H1 (cell line): ENCODE results near the gene TMEM178B. TPM values are rescaled to one million over a fixed set of nuclear protein-coding genes. Genes with fewer than 3 reads are reported as not detected.

Experiments
- CTCF ChIA-PET: fragments of 300-600 bp; sonication (Branson Sonifier 250); formaldehyde crosslinking; loops from one replicate; lab custom pipeline; 2021; ENCODE audit not compliant: partially characterized antibody; lab: Charles Lee
- POLR2A ChIA-PET: fragments of 300-600 bp; sonication (Branson Sonifier 250); formaldehyde crosslinking; loops from one replicate; lab custom pipeline; 2021; ENCODE audit warnings: inconsistent platforms; ENCODE audit not compliant: partially characterized antibody; lab: Charles Lee
- DNase-seq, 2 experiments: peaks; one replicate each; pipeline versions ENCODE4 v3.0.0 to v3.0.0-alpha.2; 2010 to 2022; ENCODE audit warnings: low spot score in 2 of 2, low read depth in 1 of 2, mixed read lengths in 1 of 2
- FAIRE-seq: peaks from 2 replicates; lab custom pipeline; 2011; peaks lifted over from hg19 to GRCh38; lab: Jason Lieb, UNC
- H2AFZ ChIP-seq: 2 replicates; pipeline ENCODE4 v1.8.1; 2012; ENCODE audit warnings: low read length, inconsistent platforms
- H2AK5ac ChIP-seq: 2 replicates; pipeline ENCODE4 v1.6.1; 2013; ENCODE audit warnings: low read depth, low read length
- H2BK120ac ChIP-seq: replicated peaks from 2 replicates; pipeline ENCODE3; 2013; ENCODE audit warnings: low read depth, low read length, inconsistent platforms
- H2BK12ac ChIP-seq: 2 replicates; pipeline ENCODE4 v1.6.1; 2013; ENCODE audit warnings: low read depth, low read length
- H2BK15ac ChIP-seq: 2 replicates; pipeline ENCODE4 v1.6.1; 2013; ENCODE audit warnings: low read length
- H2BK20ac ChIP-seq: 2 replicates; pipeline ENCODE4 v1.6.1; 2013; ENCODE audit warnings: low read length
- H2BK5ac ChIP-seq: 2 replicates; pipeline ENCODE4 v1.6.1; 2013; ENCODE audit warnings: low read depth, low read length
- H3K14ac ChIP-seq: 2 replicates; pipeline ENCODE4 v1.6.1; 2013; ENCODE audit warnings: inconsistent platforms; ENCODE audit not compliant: insufficient read length
- H3K18ac ChIP-seq: 2 replicates; pipeline ENCODE4 v1.6.1; 2013; ENCODE audit warnings: low read length; ENCODE audit errors: extremely low read depth
- H3K23ac ChIP-seq: 2 replicates; pipeline ENCODE4 v1.6.1; 2013; ENCODE audit warnings: inconsistent platforms; ENCODE audit not compliant: insufficient read length
- H3K23me2 ChIP-seq: 2 replicates; pipeline ENCODE4 v1.6.1; 2013; ENCODE audit warnings: low read depth, low read length
- H3K27ac ChIP-seq: 2 replicates; pipeline ENCODE4 v1.6.1; 2011; ENCODE audit warnings: low read depth, low read length, inconsistent platforms
- H3K27me3 ChIP-seq, 4 experiments: replicated peaks in 1 of 4; 1 replicate in 1 of 4; 2 replicates in 3 of 4; pipeline versions ENCODE4 v1.6.1 to v1.8.1; 2011 to 2013; ENCODE audit warnings: low read length in 3 of 4, mild to moderate bottlenecking in 3 of 4, inconsistent platforms in 2 of 4, mixed read lengths in 2 of 4, moderate library complexity in 1 of 4; ENCODE audit not compliant: control insufficient read depth in 3 of 4, insufficient read depth in 3 of 4; ENCODE audit errors: extremely low read depth in 1 of 4
- H3K36me3 ChIP-seq, 4 experiments: 2 replicates each; pipeline versions ENCODE4 v1.6.1 to v1.8.1; 2011 to 2013; ENCODE audit warnings: mild to moderate bottlenecking in 4 of 4, low read length in 3 of 4, moderate library complexity in 2 of 4, control low read depth in 1 of 4, inconsistent platforms in 1 of 4; ENCODE audit not compliant: insufficient read depth in 4 of 4, control insufficient read depth in 2 of 4
- H3K4ac ChIP-seq: replicated peaks from 2 replicates; pipeline ENCODE3; 2013; ENCODE audit warnings: low read length, low read depth, mixed read lengths, inconsistent platforms; ENCODE audit not compliant: insufficient read length
- H3K4me1 ChIP-seq, 4 experiments: replicated peaks in 1 of 4; 1 replicate in 1 of 4; 2 replicates in 3 of 4; pipeline versions ENCODE4 v1.6.1 to v1.8.1; 2011 to 2013; ENCODE audit warnings: low read length in 3 of 4, inconsistent platforms in 2 of 4, mixed read lengths in 1 of 4; ENCODE audit not compliant: insufficient read depth in 4 of 4, control insufficient read depth in 3 of 4
- H3K4me2 ChIP-seq, 2 experiments: 2 replicates each; pipeline versions ENCODE4 v1.6.1 to v1.8.1; 2011 to 2013; ENCODE audit warnings: low read depth in 2 of 2, low read length in 2 of 2, control low read depth in 1 of 2, inconsistent platforms in 1 of 2, mild to moderate bottlenecking in 1 of 2; ENCODE audit not compliant: insufficient read depth in 1 of 2
- H3K4me3 ChIP-seq, 4 experiments: fragments of 200-600, 300-600 bp in 1 of 4; sonication (generic), shearing (Covaris generic), sonication (Bioruptor Twin) in 1 of 4; 2 replicates each; pipeline versions ENCODE4 v1.5.1 to v1.8.1; 2011 to 2016; ENCODE audit warnings: low read length in 4 of 4, low read depth in 3 of 4, control low read depth in 2 of 4, inconsistent platforms in 2 of 4, mild to moderate bottlenecking in 2 of 4, mixed read lengths in 1 of 4, moderate library complexity in 1 of 4; ENCODE audit not compliant: insufficient read depth in 2 of 4; ENCODE audit errors: extremely low read depth in 1 of 4
- H3K56ac ChIP-seq: replicated peaks from 2 replicates; pipeline ENCODE3; 2013; ENCODE audit warnings: low read depth, mild to moderate bottlenecking, mixed read lengths, low read length, inconsistent platforms; ENCODE audit not compliant: insufficient read length
- H3K79me1 ChIP-seq: 2 replicates; pipeline ENCODE4 v1.6.1; 2013; ENCODE audit warnings: low read depth, low read length, control low read depth
- H3K79me2 ChIP-seq, 2 experiments: 2 replicates each; pipeline versions ENCODE4 v1.6.1 to v1.8.1; 2012 to 2013; ENCODE audit warnings: low read length in 2 of 2, mild to moderate bottlenecking in 2 of 2, inconsistent platforms in 1 of 2; ENCODE audit not compliant: insufficient read depth in 2 of 2, control insufficient read depth in 1 of 2
- H3K9ac ChIP-seq, 4 experiments: replicated peaks in 1 of 4; 1 replicate in 1 of 4; 2 replicates in 3 of 4; pipeline versions ENCODE4 v1.6.1 to v1.8.1; 2011 to 2013; ENCODE audit warnings: low read depth in 3 of 4, low read length in 3 of 4, control low read depth in 2 of 4, mild to moderate bottlenecking in 2 of 4, moderate library complexity in 2 of 4, inconsistent platforms in 1 of 4; ENCODE audit errors: extremely low read depth in 1 of 4
- H3K9me3 ChIP-seq, 2 experiments: 2 replicates each; pipeline versions ENCODE4 v1.6.1 to v1.8.1; 2012 to 2013; ENCODE audit warnings: mild to moderate bottlenecking in 2 of 2, moderate library complexity in 2 of 2, control low read depth in 1 of 2, inconsistent platforms in 1 of 2, low read depth in 1 of 2, low read length in 1 of 2, mixed read lengths in 1 of 2; ENCODE audit not compliant: insufficient read depth in 2 of 2
- H4K20me1 ChIP-seq, 2 experiments: replicated peaks in 1 of 2; 2 replicates each; pipeline versions ENCODE3 to v1.8.1; 2011 to 2013; ENCODE audit warnings: inconsistent platforms in 2 of 2, low read length in 2 of 2, mild to moderate bottlenecking in 1 of 2; ENCODE audit not compliant: insufficient read depth in 2 of 2, control insufficient read depth in 1 of 2
- H4K5ac ChIP-seq: 2 replicates; pipeline ENCODE4 v1.6.1; 2013; ENCODE audit warnings: low read length, low read depth, mixed read lengths, inconsistent platforms; ENCODE audit not compliant: insufficient read length
- H4K8ac ChIP-seq: 2 replicates; pipeline ENCODE4 v1.8.0; 2013; ENCODE audit warnings: mild to moderate bottlenecking, moderate library complexity, low read length, inconsistent platforms; ENCODE audit not compliant: insufficient read depth; ENCODE audit errors: extremely low read depth
- H4K91ac ChIP-seq: replicated peaks from 2 replicates; pipeline ENCODE3; 2013; ENCODE audit warnings: low read length, mixed read lengths, inconsistent platforms; ENCODE audit not compliant: insufficient read length
- BCL11A ChIP-seq, 2 experiments: IDR thresholded peaks; one replicate each; pipeline ENCODE4 v1.6.1; 2011; ENCODE audit warnings: low read depth in 2 of 2, low read length in 2 of 2, mild to moderate bottlenecking in 2 of 2
- BRCA1 ChIP-seq: IDR thresholded peaks from 2 replicates; pipeline ENCODE4 v1.6.1; 2012; ENCODE audit warnings: low read depth, low read length, improper control_type of control experiment
- GABPA ChIP-seq: IDR thresholded peaks from 2 replicates; pipeline ENCODE4 v1.6.1; 2011; ENCODE audit warnings: mild to moderate bottlenecking, low read length, moderate library complexity, borderline replicate concordance; ENCODE audit not compliant: insufficient read depth
- GTF2F1 ChIP-seq: IDR thresholded peaks from 2 replicates; pipeline ENCODE4 v1.6.1; 2012; ENCODE audit warnings: low read depth, low read length, improper control_type of control experiment, borderline replicate concordance
- HDAC6 ChIP-seq: IDR thresholded peaks from one replicate; pipeline ENCODE4 v1.7.1; 2012; ENCODE audit warnings: low read depth, mild to moderate bottlenecking, inconsistent platforms, low read length, moderate library complexity
- KDM4A ChIP-seq: IDR thresholded peaks from one replicate; pipeline ENCODE4 v1.7.1; 2012; ENCODE audit warnings: low read depth, mild to moderate bottlenecking, moderate library complexity, low read length, inconsistent platforms; ENCODE audit not compliant: severe bottlenecking
- MAX ChIP-seq: IDR thresholded peaks from 2 replicates; pipeline ENCODE4 v1.6.1; 2012; ENCODE audit warnings: inconsistent platforms
- NANOG ChIP-seq: IDR thresholded peaks from 2 replicates; pipeline ENCODE4 v1.6.1; 2011; ENCODE audit warnings: low read length, low read depth, mild to moderate bottlenecking, inconsistent platforms; ENCODE audit not compliant: insufficient read depth, poor library complexity, severe bottlenecking
- RBBP5 ChIP-seq: IDR thresholded peaks from 2 replicates; pipeline ENCODE4 v1.7.1; 2012; ENCODE audit warnings: low read depth, mild to moderate bottlenecking, inconsistent platforms, low read length, moderate library complexity, borderline replicate concordance
- RFX5 ChIP-seq: IDR thresholded peaks from 2 replicates; pipeline ENCODE4 v1.6.1; 2011; ENCODE audit warnings: low read depth, low read length, improper control_type of control experiment, borderline replicate concordance
- SIN3A ChIP-seq, 2 experiments: IDR thresholded peaks in 1 of 2; conservative IDR thresholded peaks in 1 of 2; 2 replicates each; pipeline ENCODE4 v1.6.1; 2011 to 2012; ENCODE audit warnings: low read length in 2 of 2, improper control_type of control experiment in 1 of 2, low read depth in 1 of 2, mild to moderate bottlenecking in 1 of 2
- SIX5 ChIP-seq: IDR thresholded peaks from 2 replicates; pipeline ENCODE4 v1.6.1; 2011; ENCODE audit warnings: mild to moderate bottlenecking, low read depth, low read length
- TAF7 ChIP-seq: optimal IDR thresholded peaks from 2 replicates; pipeline ENCODE3; 2011; ENCODE audit warnings: low read depth, mild to moderate bottlenecking, inconsistent platforms, low read length, moderate library complexity, borderline replicate concordance
- TCF12 ChIP-seq: IDR thresholded peaks from 2 replicates; pipeline ENCODE4 v1.6.1; 2011; ENCODE audit warnings: low read depth, mild to moderate bottlenecking, low read length
- WGBS, 2 experiments: shearing (Covaris generic) in 1 of 2; methylation state at CpG; one replicate each; pipeline versions ENCODE4 v1.1.6 to v1.1.7; 2013 to 2015; ENCODE audit warnings: low lambda C conversion rate in 2 of 2, mixed read lengths in 2 of 2, inconsistent platforms in 1 of 2, low coverage in 1 of 2, missing lambda C conversion rate in 1 of 2; ENCODE audit not compliant: insufficient replicate concordance in 2 of 2, insufficient coverage in 1 of 2, insufficient read length in 1 of 2; ENCODE audit errors: extremely low coverage in 1 of 2, missing lambda C conversion rate in 1 of 2; 5-methylcytosine and 5-hydroxymethylcytosine counted together
- polyA plus RNA-seq, 7 experiments: library from polyadenylated mRNA; depleted of rRNA in 3 of 7; stranded (reverse) in 5 of 7; unstranded in 2 of 7; fragments of >200 nt in 5 of 7; fragments of 200-250 nt in 2 of 7; gene quantifications; 1 replicate in 5 of 7; 2 replicates in 1 of 7; 4 replicates in 1 of 7; pipeline versions ENCODE4 v1.2.1 to v1.2.3, GENCODE V29; 2011 to 2013; ENCODE audit warnings: missing spikeins in 2 of 7, mixed read lengths in 2 of 7
- total RNA-seq: library from RNA; stranded (reverse); fragmentation: NEBNext Ultra II Directional; extraction: Animal tissue kit (Norgen Biotek cat#: 25700); gene quantifications from 2 replicates; pipeline ENCODE4 v1.2.1, GENCODE V29; 2021

The TMEM178B gene
- total and polyA plus RNA-seq, 2 of the 8 experiments (the other 6 are each of a cell fraction or from before 2014, with no cell fraction given), result 5.3 to 18.1 TPM

GRCh38 chr7:141153231-141153630, 79.4 kb downstream of the TMEM178B start:
- H3K14ac ChIP-seq, result no peak overlapping the region
- no peak overlapping the region for H4K5ac ChIP-seq
- peaks cover 6% of the 10 kb centered on the region; the same call in 1 of the 2 replicates for H3K79me1 ChIP-seq
- H3K27ac ChIP-seq, result no peak overlapping the region
- no peak overlapping the region for H4K91ac ChIP-seq
- H4K8ac ChIP-seq, result no peak overlapping the region
- FAIRE-seq (no peak), DNase-seq (no peak)
- no peak overlapping the region for H3K4ac ChIP-seq
- no peaks in the 10 kb centered on the region for H3K79me2 ChIP-seq
- H3K9me3 ChIP-seq, result no peaks in the 10 kb centered on the region
- CTCF ChIA-PET, result interaction anchor here (0.8 kb wide), 1 partner anchor 9 kb away, joined by 3 read pairs; no protein-coding TSS in a partner anchor
- no peak overlapping the region for H3K4me2 ChIP-seq
- H3K23ac ChIP-seq, result no peak overlapping the region
- no peaks in the 10 kb centered on the region for H3K36me3 ChIP-seq
- no peak overlapping the region for H3K56ac ChIP-seq
- POLR2A ChIA-PET, result no interaction called here
- H2BK5ac ChIP-seq, result no peak overlapping the region
- no peak overlapping the region for H3K18ac ChIP-seq
- H3K4me3 ChIP-seq, result no peak overlapping the region
- no peaks in the 10 kb centered on the region for H3K27me3 ChIP-seq
- no peak overlapping the region for H2AFZ ChIP-seq
- peaks cover 0 to 4% (median 0%) of the 10 kb centered on the region in 4 experiments; a peak in 1 of 7 replicates for H3K4me1 ChIP-seq
- 78% methylated on average over 3 of the region's 3 CpGs; no CpG with 5 or more reads in 1 of the 2 experiments for WGBS, 2 experiments
- no peak overlapping the region for H2BK20ac ChIP-seq
- no peak overlapping the region for H2AK5ac ChIP-seq
- H3K23me2 ChIP-seq, result no peaks in the 10 kb centered on the region; the same call in 1 of the 2 replicates
- H2BK120ac ChIP-seq, result no peak overlapping the region
- peaks cover 0 to 4% of the 10 kb centered on the region in 2 experiments for H4K20me1 ChIP-seq
- H2BK12ac ChIP-seq, result no peak overlapping the region
- no peak overlapping the region for H2BK15ac ChIP-seq
- no peak overlapping the region for H3K9ac ChIP-seq
- TF ChIP-seq HDAC6 (no peak), SIX5 (no peak), RBBP5 (no peak), TAF7 (no peak), GTF2F1 (no peak), SIN3A (conservative IDR thresholded peaks at IDR 0.05 in 1 of 2, IDR thresholded peaks at IDR 0.05 in 1 of 2; ENCODE audit: low read depth in 1 of 2, low read length in 2 of 2) (no peak), MAX (no peak), BRCA1 (no peak), NANOG (no peak), BCL11A (IDR thresholded peaks at IDR 0.05; ENCODE audit: low read depth in 2 of 2, low read length in 2 of 2) (no peak), GABPA (no peak), KDM4A (no peak), TCF12 (no peak), RFX5 (no peak)
